A204.1 (cell line): ENCODE results near the gene TUFT1.
"Not testable (repeated sequence)": the region's sequence is repeated elsewhere in the genome, so short reads cannot be mapped to it uniquely, and the experiment has no call there.

ENCODE experiments used
- FAIRE-seq: peaks from 2 replicates; lab custom pipeline; 2012; peaks lifted over from hg19 to GRCh38; lab: Jason Lieb, UNC

Gene TUFT1

DNA sequence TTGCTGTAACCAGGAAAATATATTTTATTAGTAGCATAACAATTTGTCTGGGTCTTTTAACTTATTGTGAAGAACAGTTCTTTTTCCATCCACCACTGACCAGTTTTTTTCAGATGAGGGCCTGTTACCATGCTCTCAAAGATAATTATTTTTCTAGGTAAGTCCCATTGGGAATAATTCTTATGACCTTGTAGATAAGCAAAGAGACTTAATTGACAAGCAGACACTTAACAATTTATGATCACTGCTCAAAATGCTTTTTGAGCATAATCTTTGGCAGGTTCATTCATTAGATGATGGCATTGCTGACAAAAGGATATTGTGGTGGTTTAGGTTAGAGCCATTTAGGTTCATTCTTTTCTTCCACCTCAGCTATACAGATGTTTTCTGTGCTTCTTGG is 78.4 kb downstream of the TUFT1 start:
- no peak for FAIRE-seq

DNA sequence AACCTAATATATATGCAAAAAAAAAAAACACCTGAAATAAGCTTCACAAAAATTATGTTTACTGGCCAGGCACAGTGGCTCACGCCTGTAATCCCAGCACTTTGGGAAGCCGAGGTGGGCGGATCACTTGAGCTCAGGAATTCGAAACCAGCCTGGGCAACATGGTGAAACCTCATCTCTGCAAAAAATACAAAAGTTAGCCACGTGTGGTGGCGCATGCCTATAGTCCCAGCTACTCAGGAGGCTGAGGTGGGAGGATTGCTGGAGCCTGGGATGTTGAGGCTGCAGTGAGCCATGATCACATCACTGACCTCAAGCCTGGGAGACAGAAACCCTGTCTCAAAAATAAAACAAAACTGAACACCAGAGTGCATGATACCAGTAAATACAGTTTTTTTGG is 78.9 kb downstream of the TUFT1 start:
- not testable (repeated sequence) for FAIRE-seq

DNA sequence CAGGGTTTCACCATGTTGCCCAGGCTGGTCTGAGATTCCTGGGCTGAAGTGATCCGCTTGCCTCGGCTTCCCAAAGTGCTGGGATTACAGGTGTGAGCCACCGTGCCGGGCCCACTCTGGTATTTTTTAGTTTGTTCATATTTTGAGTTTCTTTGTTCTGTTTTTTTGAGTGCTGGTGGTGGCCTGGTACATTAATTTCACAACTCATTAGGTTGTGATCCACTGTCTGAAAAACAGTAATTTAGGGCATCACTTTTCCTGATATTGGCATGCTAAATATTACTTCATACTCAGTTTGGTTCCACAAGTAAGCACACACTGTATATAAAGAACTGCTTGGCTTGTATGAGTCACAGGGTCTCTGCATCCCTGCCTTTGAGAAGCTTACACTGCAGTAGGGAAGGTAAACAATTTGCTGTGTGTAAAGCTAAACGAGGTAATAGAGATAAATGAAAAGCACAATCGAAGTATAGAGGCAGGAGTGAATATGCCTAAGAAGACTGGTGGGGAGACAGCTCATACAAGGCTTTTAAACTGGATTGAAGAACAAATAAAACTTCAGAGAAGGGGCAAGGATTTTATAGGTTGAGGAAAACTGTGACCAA is 79.5 kb downstream of the TUFT1 start:
- FAIRE-seq, result no peak

DNA sequence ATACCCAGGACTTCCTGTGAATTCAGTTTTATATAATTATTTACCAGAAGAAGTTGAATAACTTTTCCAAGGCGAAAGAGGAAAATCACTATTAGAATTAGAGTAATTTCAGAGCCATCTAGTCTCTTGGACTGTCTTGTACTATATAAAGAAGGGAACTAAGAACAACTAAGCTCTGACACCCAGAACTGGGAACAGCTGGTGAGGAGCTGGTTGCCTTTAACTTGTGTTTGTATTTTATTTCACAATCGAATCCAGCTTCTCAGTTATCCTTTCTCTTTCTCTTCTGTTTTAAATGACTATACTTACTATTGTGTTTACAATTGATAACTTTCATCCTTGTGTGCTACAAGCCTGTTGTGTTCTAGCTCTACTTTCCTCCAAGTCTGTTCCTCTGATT is 80.2 kb downstream of the TUFT1 start:
- no peak for FAIRE-seq

DNA sequence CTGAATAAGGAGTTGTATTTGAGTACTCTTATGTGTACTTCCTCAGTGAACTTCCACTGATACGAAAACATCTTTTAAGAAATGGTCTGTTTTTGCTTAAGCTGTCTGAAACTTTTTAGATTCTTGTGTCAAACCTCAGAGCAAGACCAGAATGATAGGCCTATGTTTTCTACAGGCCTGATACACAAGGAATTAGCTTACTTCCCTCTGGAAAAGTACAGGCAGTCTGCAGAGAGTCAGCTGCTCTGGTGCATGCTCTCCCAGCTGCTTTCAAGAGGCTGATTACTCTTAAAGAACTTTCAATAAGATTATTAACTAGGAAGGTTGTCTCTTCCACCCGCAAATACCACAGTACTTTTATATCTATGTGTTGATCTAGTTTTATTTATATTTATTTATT is 81.2 kb downstream of the TUFT1 start:
- no peak for FAIRE-seq

DNA sequence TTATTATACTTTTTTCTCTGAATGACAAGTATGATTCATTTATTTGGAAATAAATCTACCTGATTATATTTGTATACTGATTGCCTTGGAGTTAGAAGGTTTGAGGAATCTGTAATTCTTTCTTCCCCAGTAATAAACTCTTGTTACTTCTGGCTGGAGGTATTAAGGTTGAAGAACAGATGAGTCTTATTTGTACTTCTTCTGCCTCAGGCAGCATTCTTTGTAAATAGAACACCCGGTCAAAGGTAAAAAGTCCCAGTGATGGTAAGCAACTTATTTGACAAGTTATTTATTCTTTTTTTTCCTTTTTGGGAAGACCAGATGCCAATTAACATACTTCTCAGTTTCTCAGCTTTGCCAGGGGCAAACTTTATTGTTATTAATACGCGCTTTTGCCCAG is 84.7 kb downstream of the TUFT1 start:
- no peak for FAIRE-seq

DNA sequence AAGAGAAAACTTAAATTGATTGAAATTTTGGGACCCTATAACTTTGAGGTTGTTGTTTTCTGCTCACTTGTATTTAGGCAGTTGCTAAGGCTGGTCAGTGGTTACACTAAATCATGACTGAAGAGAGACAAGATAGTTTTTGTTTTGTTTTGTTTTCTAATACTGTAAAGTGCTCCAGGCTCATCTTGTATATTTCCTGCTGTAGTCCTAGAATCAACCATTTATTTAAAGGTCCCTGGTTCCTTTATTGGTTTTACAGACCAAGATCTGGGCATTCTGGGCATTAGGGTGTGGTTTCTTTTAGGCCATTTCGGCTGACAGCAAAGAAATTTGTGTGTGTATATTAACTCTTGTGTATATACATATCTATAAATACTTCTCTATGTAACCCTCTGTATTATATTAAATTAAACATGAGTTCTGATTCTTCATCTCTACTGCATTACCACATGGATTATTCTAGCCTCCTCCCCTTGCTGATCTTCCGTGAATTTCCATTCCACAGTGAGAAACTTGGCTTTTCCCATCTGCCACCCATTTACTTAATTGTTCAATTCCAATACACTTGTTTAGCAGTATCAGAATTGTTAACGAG is 86.7 kb downstream of the TUFT1 start:
- no peak for FAIRE-seq

DNA sequence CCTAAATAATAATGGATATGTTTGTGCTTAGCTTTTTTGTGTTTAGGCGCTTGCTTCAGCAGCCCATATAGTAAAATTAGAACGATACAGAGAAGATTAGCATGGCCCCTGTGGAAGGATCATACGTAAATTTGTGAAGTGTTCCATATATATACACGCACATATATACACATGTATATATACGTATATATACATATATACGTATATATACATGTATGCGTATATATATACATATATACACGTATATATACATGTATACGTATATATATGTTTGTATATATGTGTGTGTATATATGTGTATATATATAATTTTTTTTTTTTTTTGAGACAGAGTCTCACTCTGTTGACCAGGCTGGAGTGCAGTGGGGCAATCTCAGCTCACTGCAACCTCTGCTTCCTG is 89.2 kb downstream of the TUFT1 start:
- no peak for FAIRE-seq
